ENCODE data around the gene JOSD2.
A peak's percentile ranks its signal among the peaks of the same experiment; 100 is the strongest.

Gene JOSD2

DNA sequence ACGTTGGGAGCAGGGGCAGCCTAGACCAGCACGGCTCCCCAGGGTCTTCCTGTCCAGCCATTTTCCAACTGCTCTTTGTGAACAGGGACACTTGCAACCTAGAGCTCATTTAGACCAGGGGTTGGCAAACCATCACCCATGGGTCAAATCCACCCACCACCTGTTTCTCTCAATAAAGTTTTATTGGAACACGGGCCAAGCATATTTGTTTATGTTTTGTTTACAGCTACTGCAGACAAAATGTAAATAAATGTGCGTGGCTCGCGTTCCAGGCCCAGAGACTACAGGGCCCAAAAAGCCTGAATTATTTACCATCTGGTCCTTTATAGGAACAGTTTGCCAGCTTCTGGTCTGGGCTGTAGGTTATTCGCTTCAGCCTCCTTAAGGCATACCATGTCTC lies 48.0 kb downstream of the JOSD2 start:
- Histone ChIP-seq H2AFZ (ENCODE audit: low read depth, low read length, severe bottlenecking) (no peak overlapping the region), H3K27ac (ENCODE audit: low read depth, low read length) (no peak overlapping the region), H3K79me2 (ENCODE audit: insufficient read depth, low read length) (no peaks in the 10 kb centered on the region), H3K4me3 (ENCODE audit: insufficient read depth, low read length, poor library complexity, severe bottlenecking) (no peak overlapping the region), H3K9me3 (ENCODE audit: insufficient read depth, low read length) (no peaks in the 10 kb centered on the region), H3K27me3 (ENCODE audit: low read length) (no peaks in the 10 kb centered on the region), H3F3A (ENCODE audit: insufficient read depth) (peaks cover 5% of the 10 kb centered on the region), H3K9me2 (replicated peaks; ENCODE audit: insufficient read depth, low read length) (no peaks in the 10 kb centered on the region), H3K36me3 (ENCODE audit: low read length) (no peaks in the 10 kb centered on the region), H3K4me2 (ENCODE audit: low read depth, low read length, poor library complexity, severe bottlenecking) (no peak overlapping the region), H4K20me1 (ENCODE audit: low read depth, low read length) (no peaks in the 10 kb centered on the region), H3K9ac (ENCODE audit: low read length) (no peak overlapping the region)
- TF ChIP-seq EZH2phosphoT487 (conservative IDR thresholded peaks at IDR 0.05; ENCODE audit: low read length), result no peak
- TF ChIP-seq, protein P1, sequence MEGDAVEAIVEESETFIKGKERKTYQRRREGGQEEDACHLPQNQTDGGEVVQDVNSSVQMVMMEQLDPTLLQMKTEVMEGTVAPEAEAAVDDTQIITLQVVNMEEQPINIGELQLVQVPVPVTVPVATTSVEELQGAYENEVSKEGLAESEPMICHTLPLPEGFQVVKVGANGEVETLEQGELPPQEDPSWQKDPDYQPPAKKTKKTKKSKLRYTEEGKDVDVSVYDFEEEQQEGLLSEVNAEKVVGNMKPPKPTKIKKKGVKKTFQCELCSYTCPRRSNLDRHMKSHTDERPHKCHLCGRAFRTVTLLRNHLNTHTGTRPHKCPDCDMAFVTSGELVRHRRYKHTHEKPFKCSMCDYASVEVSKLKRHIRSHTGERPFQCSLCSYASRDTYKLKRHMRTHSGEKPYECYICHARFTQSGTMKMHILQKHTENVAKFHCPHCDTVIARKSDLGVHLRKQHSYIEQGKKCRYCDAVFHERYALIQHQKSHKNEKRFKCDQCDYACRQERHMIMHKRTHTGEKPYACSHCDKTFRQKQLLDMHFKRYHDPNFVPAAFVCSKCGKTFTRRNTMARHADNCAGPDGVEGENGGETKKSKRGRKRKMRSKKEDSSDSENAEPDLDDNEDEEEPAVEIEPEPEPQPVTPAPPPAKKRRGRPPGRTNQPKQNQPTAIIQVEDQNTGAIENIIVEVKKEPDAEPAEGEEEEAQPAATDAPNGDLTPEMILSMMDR (IDR thresholded peaks at IDR 0.05; ENCODE audit: insufficient read depth, low read length, poor library complexity, severe bottlenecking), result no peak

DNA sequence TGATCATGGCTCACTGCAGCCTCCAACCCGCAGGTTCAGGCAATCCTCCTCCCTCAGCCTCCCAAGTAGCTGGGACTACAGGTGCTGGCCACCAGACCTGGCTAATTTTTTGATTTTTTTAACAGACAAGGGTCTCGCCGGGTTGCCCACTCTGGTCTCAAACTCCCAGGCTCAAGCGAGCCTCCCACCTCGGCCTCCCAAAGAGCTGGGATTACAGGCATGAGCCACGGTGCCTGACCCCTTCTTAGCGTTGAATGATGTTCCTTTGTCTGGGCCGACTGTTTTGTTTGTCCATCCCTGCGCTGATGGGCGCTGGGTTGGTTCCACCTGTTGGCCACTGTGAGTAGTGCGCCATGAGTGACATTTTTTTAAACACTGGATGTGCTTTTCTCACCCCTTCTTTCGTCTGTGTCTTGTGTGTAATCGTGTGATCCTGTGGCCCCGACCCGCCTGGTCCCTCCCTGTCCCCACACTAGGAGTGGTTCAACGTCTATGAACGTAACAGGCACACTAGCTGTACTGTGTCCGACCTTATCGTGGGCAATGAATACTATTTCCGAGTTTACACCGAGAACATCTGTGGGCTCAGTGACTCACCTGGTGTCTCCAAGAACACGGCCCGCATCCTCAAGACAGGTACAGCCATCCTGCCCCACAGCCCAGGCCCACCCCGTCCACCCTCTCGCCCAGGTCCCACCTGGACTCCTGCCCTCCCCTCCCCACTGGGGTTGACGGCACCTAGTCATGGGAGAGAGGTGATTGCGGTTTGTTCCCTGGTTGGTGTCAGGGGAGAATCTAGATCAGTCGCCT lies 49.7 kb downstream of the JOSD2 start:
- 0 out of 2 replicates have a peak overlapping the region, but pooled peaks have one; percentile 26 for H3K9ac ChIP-seq (ENCODE audit: low read length)
- no peak overlapping the region for H3K4me3 ChIP-seq (ENCODE audit: insufficient read depth, low read length, poor library complexity, severe bottlenecking)
- H3K36me3 ChIP-seq (ENCODE audit: low read length), result no peaks in the 10 kb centered on the region
- H3K9me3 ChIP-seq (ENCODE audit: insufficient read depth, low read length), result no peaks in the 10 kb centered on the region
- no peaks in the 10 kb centered on the region for H4K20me1 ChIP-seq (ENCODE audit: low read depth, low read length)
- peaks cover 5% of the 10 kb centered on the region for H3F3A ChIP-seq (ENCODE audit: insufficient read depth)
- H3K9me2 ChIP-seq (replicated peaks; ENCODE audit: insufficient read depth, low read length), result no peaks in the 10 kb centered on the region
- no peak for TF ChIP-seq EZH2phosphoT487 (conservative IDR thresholded peaks at IDR 0.05; ENCODE audit: low read length)
- TF ChIP-seq, protein P1 (IDR thresholded peaks at IDR 0.05; ENCODE audit: insufficient read depth, low read length, poor library complexity, severe bottlenecking), result peak; percentile 75
- H2AFZ ChIP-seq (ENCODE audit: low read depth, low read length, severe bottlenecking), result peak overlapping the region; percentile 11
- peak overlapping the region; percentile 73 for H3K27ac ChIP-seq (ENCODE audit: low read depth, low read length)
- no peak overlapping the region for H3K4me2 ChIP-seq (ENCODE audit: low read depth, low read length, poor library complexity, severe bottlenecking)
- H3K27me3 ChIP-seq (ENCODE audit: low read length), result no peaks in the 10 kb centered on the region
- no peaks in the 10 kb centered on the region for H3K79me2 ChIP-seq (ENCODE audit: insufficient read depth, low read length)

DNA sequence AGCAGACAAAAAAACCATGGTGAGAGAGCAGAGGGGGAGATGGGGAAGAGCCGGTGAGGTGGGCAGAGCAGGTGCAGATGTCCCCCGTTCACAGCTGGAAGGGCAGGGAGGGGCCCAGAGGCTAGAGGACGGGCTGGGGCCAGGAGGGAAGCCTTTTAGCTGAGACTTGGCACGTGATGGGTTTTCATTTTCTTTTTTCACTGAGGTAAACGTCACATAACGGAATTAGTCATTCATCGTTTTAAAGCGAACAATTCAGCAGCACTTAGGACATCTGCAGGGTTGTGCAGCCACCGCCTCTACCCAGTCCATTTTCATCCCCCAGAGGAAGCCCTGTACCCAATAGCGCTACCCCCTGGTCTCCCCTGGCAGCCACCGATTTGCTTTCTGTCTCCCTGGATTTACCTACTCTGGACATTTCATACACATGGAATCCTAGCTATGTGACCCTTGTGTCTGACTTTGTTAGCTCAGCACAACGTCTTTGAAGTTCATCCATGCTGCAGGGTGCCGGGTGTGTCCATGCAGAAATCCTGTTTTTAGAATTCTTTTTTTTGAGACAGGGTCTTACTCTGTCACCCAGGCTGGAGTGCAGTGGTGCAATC lies 50.7 kb downstream of the JOSD2 start:
- TF ChIP-seq EZH2phosphoT487 (conservative IDR thresholded peaks at IDR 0.05; ENCODE audit: low read length), result no peak
- TF ChIP-seq, protein P1 (IDR thresholded peaks at IDR 0.05; ENCODE audit: insufficient read depth, low read length, poor library complexity, severe bottlenecking), result no peak
- peaks cover 5% of the 10 kb centered on the region for H3F3A ChIP-seq (ENCODE audit: insufficient read depth)
- H2AFZ ChIP-seq (ENCODE audit: low read depth, low read length, severe bottlenecking), result peak overlapping the region; percentile 15
- peak overlapping the region; percentile 41 for H3K4me2 ChIP-seq (ENCODE audit: low read depth, low read length, poor library complexity, severe bottlenecking)
- no peaks in the 10 kb centered on the region for H3K9me3 ChIP-seq (ENCODE audit: insufficient read depth, low read length)
- H3K79me2 ChIP-seq (ENCODE audit: insufficient read depth, low read length), result no peaks in the 10 kb centered on the region
- H4K20me1 ChIP-seq (ENCODE audit: low read depth, low read length), result no peaks in the 10 kb centered on the region
- peak overlapping the region; percentile 26 for H3K9ac ChIP-seq (ENCODE audit: low read length)
- H3K9me2 ChIP-seq (replicated peaks; ENCODE audit: insufficient read depth, low read length), result no peaks in the 10 kb centered on the region
- H3K27me3 ChIP-seq (ENCODE audit: low read length), result no peaks in the 10 kb centered on the region
- H3K4me3 ChIP-seq (ENCODE audit: insufficient read depth, low read length, poor library complexity, severe bottlenecking), result no peak overlapping the region
- no peaks in the 10 kb centered on the region for H3K36me3 ChIP-seq (ENCODE audit: low read length)
- H3K27ac ChIP-seq (ENCODE audit: low read depth, low read length), result peak overlapping the region; percentile 73

Data from SU-DHL-6 (cell line).